Suprapubic skin (tissue), 4 donors: Measurements from ENCODE around the gene DNAJC6. TPM values are rescaled to one million over a fixed set of nuclear protein-coding genes. Genes with fewer than 3 reads are reported as not detected.
A peak's percentile ranks its signal among the peaks of the same experiment; 100 is the strongest.

Experiments
- DNase-seq, 2 donors: peaks; one replicate each; pipeline ENCODE4 v3.0.0-alpha.2; 2019; ENCODE audit warnings: low spot score in 2 of 2
- H3K27ac ChIP-seq: fragments of 200-600 bp; sonication (generic); one replicate; pipeline ENCODE4 v1.5.1; 2019
- H3K27me3 ChIP-seq: fragments of 200-600 bp; sonication (generic); one replicate; pipeline ENCODE4 v1.5.1; 2019
- H3K36me3 ChIP-seq: fragments of 200-600 bp; sonication (generic); one replicate; pipeline ENCODE4 v1.5.1; 2019
- H3K4me1 ChIP-seq: fragments of 200-600 bp; sonication (generic); one replicate; pipeline ENCODE4 v1.5.1; 2019
- H3K4me3 ChIP-seq: fragments of 200-600 bp; sonication (generic); one replicate; pipeline ENCODE4 v1.5.1; 2019; ENCODE audit warnings: mild to moderate bottlenecking
- H3K9me3 ChIP-seq: fragments of 200-600 bp; sonication (generic); one replicate; pipeline ENCODE4 v1.5.1; 2019
- EP300 ChIP-seq: sonication (generic); formaldehyde crosslinking; IDR thresholded peaks from one replicate; pipeline ENCODE4 v1.6.1; 2017; ENCODE audit warnings: antibody characterized with exemption
- POLR2A ChIP-seq, 2 donors: fragments of 450-650 bp; IDR thresholded peaks; one replicate each; pipeline ENCODE4 v1.6.1; 2017; ENCODE audit warnings: antibody characterized with exemption in 2 of 2, mild to moderate bottlenecking in 2 of 2, moderate library complexity in 2 of 2
- POLR2AphosphoS5 ChIP-seq, 3 donors: sonication (generic); formaldehyde crosslinking; IDR thresholded peaks; one replicate each; pipeline ENCODE4 v1.6.1; 2017; ENCODE audit warnings: antibody characterized with exemption in 3 of 3
- WGBS: methylation state at CpG from one replicate; pipeline ENCODE4 v1.1.5; 2018; 5-methylcytosine and 5-hydroxymethylcytosine counted together
- total RNA-seq, 4 donors: library from RNA; depleted of rRNA; stranded (reverse); fragments of >200 nt; gene quantifications; one replicate each; pipeline ENCODE4 v1.1.0, GENCODE V29; 2016
- TF ChIP-seq, protein P1 (sequence below), 2 donors: fragments of 200-600 bp in 1 of 2; fragments of 450-650 bp in 1 of 2; sonication (generic) in 1 of 2; IDR thresholded peaks; one replicate each; pipeline ENCODE4 v1.5.1; 2016 to 2019; ENCODE audit warnings: antibody characterized with exemption in 2 of 2, mild to moderate bottlenecking in 1 of 2, moderate library complexity in 1 of 2

DNAJC6 gene
- total RNA-seq, 4 donors from 2014 or later = 1.7 to 3.8 (median 3.5) TPM

DNA sequence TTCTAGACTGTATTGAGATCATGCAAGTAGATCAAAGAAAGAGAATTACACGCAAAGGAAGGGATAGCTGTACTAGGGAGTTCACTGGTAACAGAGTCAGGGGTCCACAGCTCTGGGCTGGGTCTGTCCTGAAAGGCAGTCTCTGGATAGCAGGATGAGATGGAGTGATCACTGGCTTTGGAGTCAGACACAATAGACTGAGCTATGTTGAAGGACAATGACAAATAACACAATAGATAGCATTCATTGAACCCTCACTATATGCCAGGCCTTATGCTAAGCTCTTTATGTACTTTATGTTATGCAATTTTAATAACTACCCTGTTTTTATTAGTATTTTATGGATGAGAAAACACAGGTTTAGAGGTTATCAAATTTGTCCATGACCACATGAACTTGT is 10.0 kb upstream of the DNAJC6 start:
- TF ChIP-seq POLR2A (IDR thresholded peaks at IDR 0.05) = no peak
- no peak for TF ChIP-seq POLR2AphosphoS5 (IDR thresholded peaks at IDR 0.05)
- TF ChIP-seq, protein P1, sequence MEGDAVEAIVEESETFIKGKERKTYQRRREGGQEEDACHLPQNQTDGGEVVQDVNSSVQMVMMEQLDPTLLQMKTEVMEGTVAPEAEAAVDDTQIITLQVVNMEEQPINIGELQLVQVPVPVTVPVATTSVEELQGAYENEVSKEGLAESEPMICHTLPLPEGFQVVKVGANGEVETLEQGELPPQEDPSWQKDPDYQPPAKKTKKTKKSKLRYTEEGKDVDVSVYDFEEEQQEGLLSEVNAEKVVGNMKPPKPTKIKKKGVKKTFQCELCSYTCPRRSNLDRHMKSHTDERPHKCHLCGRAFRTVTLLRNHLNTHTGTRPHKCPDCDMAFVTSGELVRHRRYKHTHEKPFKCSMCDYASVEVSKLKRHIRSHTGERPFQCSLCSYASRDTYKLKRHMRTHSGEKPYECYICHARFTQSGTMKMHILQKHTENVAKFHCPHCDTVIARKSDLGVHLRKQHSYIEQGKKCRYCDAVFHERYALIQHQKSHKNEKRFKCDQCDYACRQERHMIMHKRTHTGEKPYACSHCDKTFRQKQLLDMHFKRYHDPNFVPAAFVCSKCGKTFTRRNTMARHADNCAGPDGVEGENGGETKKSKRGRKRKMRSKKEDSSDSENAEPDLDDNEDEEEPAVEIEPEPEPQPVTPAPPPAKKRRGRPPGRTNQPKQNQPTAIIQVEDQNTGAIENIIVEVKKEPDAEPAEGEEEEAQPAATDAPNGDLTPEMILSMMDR (IDR thresholded peaks at IDR 0.05) = no peak
- no peaks in the 10 kb centered on the region for H3K9me3 ChIP-seq

DNA sequence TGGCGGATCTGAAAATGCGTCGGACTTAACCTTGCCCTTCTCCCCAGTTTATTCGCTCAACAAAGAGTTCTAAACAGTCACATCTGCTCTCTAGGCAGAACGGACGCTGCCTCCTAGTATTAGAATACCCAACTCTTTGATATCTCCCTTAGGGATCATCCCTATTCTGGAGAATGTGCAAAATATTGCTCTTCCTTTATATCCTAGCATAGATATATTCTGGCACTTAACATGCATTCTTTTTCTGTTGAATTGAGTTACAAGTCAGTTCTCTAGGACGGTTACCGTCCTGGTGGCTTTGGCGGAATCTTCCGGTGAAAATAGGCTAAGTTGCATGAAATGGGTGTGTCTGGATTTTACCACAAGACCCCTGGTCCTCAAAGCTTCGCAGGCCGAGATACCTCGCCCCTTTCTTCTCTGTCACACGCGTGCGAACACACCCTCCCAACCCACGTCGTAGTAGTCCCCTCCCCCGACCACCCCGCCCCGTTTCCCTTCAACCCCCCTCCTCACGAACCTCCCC is 501 bp upstream of the DNAJC6 start:
- Histone ChIP-seq H3K27me3 (peaks cover 26% of the 10 kb centered on the region), H3K36me3 (no peaks in the 10 kb centered on the region), H3K4me1 (peaks cover 17% of the 10 kb centered on the region), H3K9me3 (no peaks in the 10 kb centered on the region), H3K4me3 (peak overlapping the region; percentile 54), H3K27ac (no peak overlapping the region)
- DNase-seq = no peak
- WGBS = 13% methylated on average over 22 of the region's 22 CpGs
- TF ChIP-seq POLR2A (IDR thresholded peaks at IDR 0.05) = no peak

More for the DNA sequence above, 10.0 kb upstream of the DNAJC6 start:
- no peak for DNase-seq
- Histone ChIP-seq H3K4me3 (no peak overlapping the region), H3K27me3 (no peaks in the 10 kb centered on the region), H3K4me1 (no peaks in the 10 kb centered on the region), H3K36me3 (no peaks in the 10 kb centered on the region), H3K27ac (no peak overlapping the region)
- WGBS = 0% methylated on average over 1 of the region's 1 CpG

DNA sequence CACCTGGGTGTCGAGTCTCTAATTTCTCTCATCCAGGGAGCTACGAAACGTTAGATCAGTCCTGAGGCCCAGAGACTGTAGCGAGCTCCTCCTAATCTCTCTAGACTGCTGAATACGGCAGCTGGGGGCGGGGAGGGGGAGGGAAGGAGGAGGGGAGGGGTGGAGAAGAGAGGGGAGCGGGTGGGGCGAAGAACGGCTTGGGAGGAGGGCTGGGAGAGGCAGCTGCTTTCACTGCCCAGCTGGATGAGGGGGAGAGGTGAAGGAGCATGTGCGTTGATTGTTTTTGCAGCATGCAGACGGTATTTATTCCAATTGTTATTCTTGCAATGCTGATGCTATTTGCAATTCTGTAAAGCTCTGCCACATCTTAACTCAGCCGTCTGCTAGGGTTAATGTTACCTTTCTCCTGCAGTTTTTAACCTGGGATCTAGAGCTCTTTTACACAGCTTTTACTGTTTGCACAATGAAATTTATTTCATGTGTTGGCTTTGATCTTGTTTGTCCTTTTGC is 790 bp downstream of the DNAJC6 start:
- peak overlapping the region; percentile 54 for H3K4me3 ChIP-seq
- H3K27me3 ChIP-seq = peaks cover 26% of the 10 kb centered on the region
- WGBS = 3% methylated on average over 8 of the region's 12 CpGs
- TF ChIP-seq EP300 (no peak), POLR2AphosphoS5 (IDR thresholded peaks at IDR 0.05) (no peak), POLR2A (IDR thresholded peaks at IDR 0.05) (no peak)
- TF ChIP-seq, protein P1 (IDR thresholded peaks at IDR 0.05) = no peak
- DNase-seq = no peak
- H3K9me3 ChIP-seq = no peaks in the 10 kb centered on the region
- H3K4me1 ChIP-seq = peaks cover 17% of the 10 kb centered on the region
- no peaks in the 10 kb centered on the region for H3K36me3 ChIP-seq
- no peak overlapping the region for H3K27ac ChIP-seq

DNA sequence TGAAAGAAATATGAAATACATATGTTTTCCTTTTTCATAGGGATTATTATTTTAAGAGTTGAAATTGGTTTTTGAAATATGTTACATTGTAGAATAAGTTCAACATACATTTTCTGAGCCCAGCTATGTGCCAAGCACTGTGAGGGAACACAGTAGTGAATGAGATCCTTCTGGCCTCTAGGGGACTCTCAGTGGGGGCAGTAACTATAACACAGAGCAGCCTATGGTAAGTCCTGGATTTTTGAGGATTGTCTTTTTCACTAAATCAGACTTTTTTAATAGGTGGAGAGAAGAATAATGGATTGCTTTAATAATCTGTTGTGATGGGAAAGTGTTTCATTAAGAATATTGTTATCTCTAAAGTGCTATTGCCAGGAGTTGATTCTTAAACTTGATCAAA is 2.4 kb downstream of the DNAJC6 start:
- H3K27me3 ChIP-seq = peaks cover 26% of the 10 kb centered on the region
- peaks cover 17% of the 10 kb centered on the region for H3K4me1 ChIP-seq
- DNase-seq = no peak
- no peaks in the 10 kb centered on the region for H3K36me3 ChIP-seq
- no peak overlapping the region for H3K27ac ChIP-seq
- H3K9me3 ChIP-seq = no peaks in the 10 kb centered on the region
- TF ChIP-seq, protein P1 (IDR thresholded peaks at IDR 0.05) = no peak
- TF ChIP-seq EP300 = no peak
- H3K4me3 ChIP-seq = no peak overlapping the region

DNA sequence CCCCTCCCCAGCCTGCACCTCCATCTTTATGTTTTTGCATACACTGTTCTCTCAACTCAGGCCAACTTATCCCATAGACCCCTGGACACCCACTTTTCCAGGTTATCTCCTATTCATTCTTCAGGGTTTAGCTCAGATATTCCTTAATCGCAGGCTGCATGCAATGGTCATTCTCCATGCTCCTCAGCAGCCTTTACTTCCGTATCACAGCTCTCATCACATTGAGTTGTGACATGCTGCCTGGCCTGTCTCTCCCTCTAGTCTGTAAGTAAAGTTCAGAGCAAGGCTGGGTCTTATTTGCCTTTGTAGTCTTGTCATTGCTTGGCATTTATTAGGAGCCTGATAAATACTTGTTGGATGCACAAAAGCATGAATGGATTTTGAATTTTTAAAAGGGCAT is 6.9 kb downstream of the DNAJC6 start:
- 79% methylated on average over 2 of the region's 2 CpGs for WGBS

DNA sequence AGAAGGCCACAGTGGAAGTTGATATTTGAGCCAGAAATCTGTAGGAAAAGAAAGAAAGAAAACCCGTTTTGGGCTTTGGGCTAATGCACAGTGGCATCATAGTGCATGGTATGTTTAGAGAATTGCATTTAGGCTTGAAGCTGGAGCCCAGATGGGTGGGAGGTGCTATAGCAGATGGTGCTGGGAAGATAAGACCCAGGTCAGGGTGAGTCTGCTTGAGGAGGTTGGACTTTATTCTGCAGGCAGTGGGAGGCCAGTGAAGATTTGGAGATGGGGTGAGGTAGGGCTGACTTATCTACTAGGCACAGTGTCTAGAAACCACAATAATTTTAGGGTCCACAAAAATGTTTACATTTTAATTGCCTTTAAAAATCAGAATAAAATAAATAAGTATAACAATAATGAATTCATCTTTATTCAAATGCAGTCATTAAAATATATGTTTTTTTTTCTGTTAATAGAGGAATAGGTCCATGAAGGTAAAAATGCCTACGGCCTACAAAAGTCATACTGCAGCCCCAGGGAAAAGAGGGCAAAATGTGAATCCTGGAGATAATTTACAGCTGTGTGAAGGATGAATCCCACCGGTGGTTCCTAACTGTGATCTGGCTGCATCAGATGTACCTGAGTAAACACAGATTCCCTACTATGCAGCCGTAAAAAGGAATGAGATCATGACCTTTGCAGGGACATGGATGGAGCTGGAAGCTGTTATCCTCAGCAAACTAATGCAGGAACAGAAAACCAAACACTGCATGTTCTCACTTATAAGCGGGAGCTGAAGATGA is 8.7 kb downstream of the DNAJC6 start:
- WGBS = 67% methylated on average over 5 of the region's 5 CpGs
- Histone ChIP-seq H3K36me3 (no peaks in the 10 kb centered on the region), H3K9me3 (no peaks in the 10 kb centered on the region), H3K4me3 (no peak overlapping the region), H3K27ac (no peak overlapping the region), H3K4me1 (no peaks in the 10 kb centered on the region), H3K27me3 (no peaks in the 10 kb centered on the region)
- TF ChIP-seq POLR2AphosphoS5 (IDR thresholded peaks at IDR 0.05) (no peak), EP300 (no peak), POLR2A (IDR thresholded peaks at IDR 0.05) (no peak)
- TF ChIP-seq, protein P1 (IDR thresholded peaks at IDR 0.05) = no peak
- DNase-seq = no peak

More for the DNA sequence above, 6.9 kb downstream of the DNAJC6 start:
- no peak for DNase-seq
- Histone ChIP-seq H3K27me3 (peaks cover 7% of the 10 kb centered on the region), H3K9me3 (no peaks in the 10 kb centered on the region), H3K27ac (no peak overlapping the region), H3K36me3 (no peaks in the 10 kb centered on the region), H3K4me1 (no peaks in the 10 kb centered on the region), H3K4me3 (no peak overlapping the region)
- TF ChIP-seq POLR2A (IDR thresholded peaks at IDR 0.05) = no peak
